Measurements from ENCODE around the gene LENG8. TPM values are rescaled to one million over a fixed set of nuclear protein-coding genes. Genes with fewer than 3 reads are reported as not detected.

The LENG8 gene
- total RNA-seq, 4 donors from 2014 or later = 9.9 to 49.5 (median 15.5) TPM

- no peak for DNase-seq
- in situ Hi-C loops (cut with MboI; ENCODE audit: low sequenced_read_pairs in 4 of 4) = no loop called here
- H3K27me3 ChIP-seq = peaks cover 42 to 66% (median 49%) of the 10 kb centered on the region in 3 donors
- intact Hi-C loops (cut with DNase I; ENCODE audit: low total_unique reads) = no loop called here
- peaks cover 12 to 13% of the 10 kb centered on the region in 2 donors for H3K4me1 ChIP-seq
- no peaks in the 10 kb centered on the region for H3K9me3 ChIP-seq
- H3K27ac ChIP-seq = no peak overlapping the region
- H3K4me3 ChIP-seq = no peak overlapping the region
- no peak for ATAC-seq
- no peaks in the 10 kb centered on the region for H3K36me3 ChIP-seq
- TF ChIP-seq POLR2A (IDR thresholded peaks at IDR 0.05) = no peak
- TF ChIP-seq, protein P1, sequence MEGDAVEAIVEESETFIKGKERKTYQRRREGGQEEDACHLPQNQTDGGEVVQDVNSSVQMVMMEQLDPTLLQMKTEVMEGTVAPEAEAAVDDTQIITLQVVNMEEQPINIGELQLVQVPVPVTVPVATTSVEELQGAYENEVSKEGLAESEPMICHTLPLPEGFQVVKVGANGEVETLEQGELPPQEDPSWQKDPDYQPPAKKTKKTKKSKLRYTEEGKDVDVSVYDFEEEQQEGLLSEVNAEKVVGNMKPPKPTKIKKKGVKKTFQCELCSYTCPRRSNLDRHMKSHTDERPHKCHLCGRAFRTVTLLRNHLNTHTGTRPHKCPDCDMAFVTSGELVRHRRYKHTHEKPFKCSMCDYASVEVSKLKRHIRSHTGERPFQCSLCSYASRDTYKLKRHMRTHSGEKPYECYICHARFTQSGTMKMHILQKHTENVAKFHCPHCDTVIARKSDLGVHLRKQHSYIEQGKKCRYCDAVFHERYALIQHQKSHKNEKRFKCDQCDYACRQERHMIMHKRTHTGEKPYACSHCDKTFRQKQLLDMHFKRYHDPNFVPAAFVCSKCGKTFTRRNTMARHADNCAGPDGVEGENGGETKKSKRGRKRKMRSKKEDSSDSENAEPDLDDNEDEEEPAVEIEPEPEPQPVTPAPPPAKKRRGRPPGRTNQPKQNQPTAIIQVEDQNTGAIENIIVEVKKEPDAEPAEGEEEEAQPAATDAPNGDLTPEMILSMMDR (IDR thresholded peaks at IDR 0.05 in 4 of 5, conservative IDR thresholded peaks at IDR 0.05 in 1 of 5) = no peak
Observed at GRCh38 chr19:54426291-54426931, 22.6 kb upstream of the LENG8 start.

- TF ChIP-seq POLR2A (IDR thresholded peaks at IDR 0.05) = no peak
- TF ChIP-seq, protein P1 (IDR thresholded peaks at IDR 0.05 in 4 of 5, conservative IDR thresholded peaks at IDR 0.05 in 1 of 5) = no peak
- no peak overlapping the region for H3K4me3 ChIP-seq
- H3K9me3 ChIP-seq = no peaks in the 10 kb centered on the region
- in situ Hi-C loops (cut with MboI; ENCODE audit: low sequenced_read_pairs in 4 of 4) (no loop called here), intact Hi-C loops (cut with DNase I; ENCODE audit: low total_unique reads) (no loop called here)
- H3K27me3 ChIP-seq = peaks cover 43 to 68% (median 43%) of the 10 kb centered on the region in 3 donors
- no peak for DNase-seq
- peaks cover 12 to 15% of the 10 kb centered on the region in 2 donors for H3K4me1 ChIP-seq
- no peak overlapping the region for H3K27ac ChIP-seq
- no peak for ATAC-seq
- H3K36me3 ChIP-seq = no peaks in the 10 kb centered on the region
Observed at GRCh38 chr19:54427586-54427985, 21.4 kb upstream of the LENG8 start.

GRCh38 chr19:54428323-54429175 is 20.4 kb upstream of the LENG8 start:
- Histone ChIP-seq H3K9me3 (no peaks in the 10 kb centered on the region), H3K27ac (no peak overlapping the region), H3K27me3 (peaks cover 40 to 63% (median 43%) of the 10 kb centered on the region in 3 donors), H3K4me3 (no peak overlapping the region), H3K36me3 (no peaks in the 10 kb centered on the region), H3K4me1 (peaks cover 12 to 15% of the 10 kb centered on the region in 2 donors)
- intact Hi-C loops (cut with DNase I; ENCODE audit: low total_unique reads) = no loop called here
- DNase-seq (no peak), ATAC-seq (no peak)
- TF ChIP-seq, protein P1 (IDR thresholded peaks at IDR 0.05 in 4 of 5, conservative IDR thresholded peaks at IDR 0.05 in 1 of 5) = no peak
- TF ChIP-seq POLR2A (IDR thresholded peaks at IDR 0.05) = no peak
- in situ Hi-C loops (cut with MboI; ENCODE audit: low sequenced_read_pairs in 4 of 4) = no loop called here

DNA sequence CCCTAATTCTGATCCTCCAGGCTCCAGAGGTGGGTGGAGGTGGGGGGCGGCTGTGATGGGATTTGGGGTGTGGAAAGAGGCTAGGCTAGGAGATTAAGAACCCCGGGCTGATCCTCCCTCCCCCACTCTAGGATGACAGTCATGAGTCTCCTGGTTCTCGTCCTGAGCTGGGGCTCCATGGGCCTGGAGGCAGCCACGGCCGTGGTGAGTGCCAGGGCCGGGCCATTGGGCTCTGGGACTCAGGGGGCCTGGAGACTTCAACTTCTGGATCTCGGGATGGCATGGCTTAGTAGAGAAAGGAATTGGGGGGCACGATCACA is 19.9 kb upstream of the LENG8 start:
- H3K9me3 ChIP-seq = no peaks in the 10 kb centered on the region
- H3K4me3 ChIP-seq = no peak overlapping the region
- intact Hi-C loops (cut with DNase I; ENCODE audit: low total_unique reads) (no loop called here), in situ Hi-C loops (cut with MboI; ENCODE audit: low sequenced_read_pairs in 4 of 4) (no loop called here)
- no peak for ATAC-seq
- peaks cover 12 to 18% of the 10 kb centered on the region in 2 donors for H3K4me1 ChIP-seq
- H3K36me3 ChIP-seq = no peaks in the 10 kb centered on the region
- H3K27ac ChIP-seq = no peak overlapping the region
- H3K27me3 ChIP-seq = peaks cover 37 to 61% (median 43%) of the 10 kb centered on the region in 3 donors
- no peak for DNase-seq
- no peak for TF ChIP-seq POLR2A (IDR thresholded peaks at IDR 0.05)
- TF ChIP-seq, protein P1 (IDR thresholded peaks at IDR 0.05 in 4 of 5, conservative IDR thresholded peaks at IDR 0.05 in 1 of 5) = no peak

Data from gastrocnemius medialis (tissue), 4 donors.